Panc1 (cell line): Measurements from ENCODE around the gene UMAD1.
"Not testable (repeated sequence)": the region's sequence is repeated elsewhere in the genome, so short reads cannot be mapped to it uniquely, and the experiment has no call there.

Source experiments
- POLR2AphosphoS5 ChIP-seq: IDR thresholded peaks from 2 replicates; pipeline ENCODE4 v1.6.1; 2012; ENCODE audit warnings: mild to moderate bottlenecking, low read depth, low read length, moderate library complexity
- TF ChIP-seq, protein P1 (sequence below): fragments of 450-650 bp; IDR thresholded peaks from 2 replicates; pipeline ENCODE4 v1.5.1; 2017; ENCODE audit warnings: mild to moderate bottlenecking
- TF ChIP-seq, protein P2 (sequence below), 2 experiments: IDR thresholded peaks; 2 replicates each; pipeline ENCODE4 v1.6.1; 2011 to 2012; ENCODE audit warnings: low read depth in 2 of 2, control low read depth in 1 of 2, low read length in 1 of 2, mild to moderate bottlenecking in 1 of 2, moderate library complexity in 1 of 2; ENCODE audit not compliant: insufficient read depth in 1 of 2

GRCh38 chr7:7679640-7680039 lies 39.1 kb downstream of the UMAD1 start:
- TF ChIP-seq, protein P1, sequence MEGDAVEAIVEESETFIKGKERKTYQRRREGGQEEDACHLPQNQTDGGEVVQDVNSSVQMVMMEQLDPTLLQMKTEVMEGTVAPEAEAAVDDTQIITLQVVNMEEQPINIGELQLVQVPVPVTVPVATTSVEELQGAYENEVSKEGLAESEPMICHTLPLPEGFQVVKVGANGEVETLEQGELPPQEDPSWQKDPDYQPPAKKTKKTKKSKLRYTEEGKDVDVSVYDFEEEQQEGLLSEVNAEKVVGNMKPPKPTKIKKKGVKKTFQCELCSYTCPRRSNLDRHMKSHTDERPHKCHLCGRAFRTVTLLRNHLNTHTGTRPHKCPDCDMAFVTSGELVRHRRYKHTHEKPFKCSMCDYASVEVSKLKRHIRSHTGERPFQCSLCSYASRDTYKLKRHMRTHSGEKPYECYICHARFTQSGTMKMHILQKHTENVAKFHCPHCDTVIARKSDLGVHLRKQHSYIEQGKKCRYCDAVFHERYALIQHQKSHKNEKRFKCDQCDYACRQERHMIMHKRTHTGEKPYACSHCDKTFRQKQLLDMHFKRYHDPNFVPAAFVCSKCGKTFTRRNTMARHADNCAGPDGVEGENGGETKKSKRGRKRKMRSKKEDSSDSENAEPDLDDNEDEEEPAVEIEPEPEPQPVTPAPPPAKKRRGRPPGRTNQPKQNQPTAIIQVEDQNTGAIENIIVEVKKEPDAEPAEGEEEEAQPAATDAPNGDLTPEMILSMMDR: not testable (repeated sequence)
- TF ChIP-seq, protein P2, sequence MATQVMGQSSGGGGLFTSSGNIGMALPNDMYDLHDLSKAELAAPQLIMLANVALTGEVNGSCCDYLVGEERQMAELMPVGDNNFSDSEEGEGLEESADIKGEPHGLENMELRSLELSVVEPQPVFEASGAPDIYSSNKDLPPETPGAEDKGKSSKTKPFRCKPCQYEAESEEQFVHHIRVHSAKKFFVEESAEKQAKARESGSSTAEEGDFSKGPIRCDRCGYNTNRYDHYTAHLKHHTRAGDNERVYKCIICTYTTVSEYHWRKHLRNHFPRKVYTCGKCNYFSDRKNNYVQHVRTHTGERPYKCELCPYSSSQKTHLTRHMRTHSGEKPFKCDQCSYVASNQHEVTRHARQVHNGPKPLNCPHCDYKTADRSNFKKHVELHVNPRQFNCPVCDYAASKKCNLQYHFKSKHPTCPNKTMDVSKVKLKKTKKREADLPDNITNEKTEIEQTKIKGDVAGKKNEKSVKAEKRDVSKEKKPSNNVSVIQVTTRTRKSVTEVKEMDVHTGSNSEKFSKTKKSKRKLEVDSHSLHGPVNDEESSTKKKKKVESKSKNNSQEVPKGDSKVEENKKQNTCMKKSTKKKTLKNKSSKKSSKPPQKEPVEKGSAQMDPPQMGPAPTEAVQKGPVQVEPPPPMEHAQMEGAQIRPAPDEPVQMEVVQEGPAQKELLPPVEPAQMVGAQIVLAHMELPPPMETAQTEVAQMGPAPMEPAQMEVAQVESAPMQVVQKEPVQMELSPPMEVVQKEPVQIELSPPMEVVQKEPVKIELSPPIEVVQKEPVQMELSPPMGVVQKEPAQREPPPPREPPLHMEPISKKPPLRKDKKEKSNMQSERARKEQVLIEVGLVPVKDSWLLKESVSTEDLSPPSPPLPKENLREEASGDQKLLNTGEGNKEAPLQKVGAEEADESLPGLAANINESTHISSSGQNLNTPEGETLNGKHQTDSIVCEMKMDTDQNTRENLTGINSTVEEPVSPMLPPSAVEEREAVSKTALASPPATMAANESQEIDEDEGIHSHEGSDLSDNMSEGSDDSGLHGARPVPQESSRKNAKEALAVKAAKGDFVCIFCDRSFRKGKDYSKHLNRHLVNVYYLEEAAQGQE (IDR thresholded peaks at IDR 0.05; ENCODE audit: insufficient read depth in 1 of 2, low read depth in 2 of 2, low read length in 1 of 2): not testable (repeated sequence)
- TF ChIP-seq POLR2AphosphoS5: not testable (repeated sequence)
